ENCODE measurements around the gene GRM5. TPM values are rescaled to one million over a fixed set of nuclear protein-coding genes. Genes with fewer than 3 reads are reported as not detected.
"Not testable (repeated sequence)": the region's sequence is repeated elsewhere in the genome, so short reads cannot be mapped to it uniquely, and the experiment has no call there.

GRM5 gene
- total and polyA plus RNA-seq, 2 experiments from 2014 or later = 0.27 TPM; not detected in 1

GRCh38 chr11:89065066-89065465, 716 bp downstream of the GRM5 start:
- Histone ChIP-seq H3K27me3 (peaks cover 48% of the 10 kb centered on the region), H3K9me3 (ENCODE audit: low read depth) (no peaks in the 10 kb centered on the region), H2AFZ (no peak overlapping the region), H3K4me3 (no peak overlapping the region), H3K4me1 (ENCODE audit: insufficient read depth) (no peaks in the 10 kb centered on the region), H3K27ac (no peak overlapping the region), H3K9me2 (replicated peaks; ENCODE audit: insufficient read depth) (no peaks in the 10 kb centered on the region), H4K20me1 (ENCODE audit: insufficient read depth, poor library complexity, severe bottlenecking) (no peaks in the 10 kb centered on the region), H3K36me3 (replicated peaks; ENCODE audit: insufficient read depth, low read depth) (no peaks in the 10 kb centered on the region), H3K79me2 (no peaks in the 10 kb centered on the region), H3K4me2 (no peak overlapping the region)
- DNase-seq (ENCODE audit: low spot score) = no peak
- WGBS (ENCODE audit: low lambda C conversion rate, missing lambda C conversion rate) = 43% methylated on average over 6 of the region's 6 CpGs
- no peak for TF ChIP-seq CTCF (IDR thresholded peaks at IDR 0.05; ENCODE audit: poor library complexity)
- TF ChIP-seq EZH2phosphoT487 (IDR thresholded peaks at IDR 0.05; ENCODE audit: low read depth, severe bottlenecking, unreplicated experiment) = no peak
- TF ChIP-seq EZH2 (IDR thresholded peaks at IDR 0.05; ENCODE audit: borderline replicate concordance) = no peak

- H3K79me2 ChIP-seq; H3K4me2 ChIP-seq; H3K27ac ChIP-seq; H3K4me1 ChIP-seq (ENCODE audit: insufficient read depth); H3K9me2 ChIP-seq (replicated peaks; ENCODE audit: insufficient read depth); H2AFZ ChIP-seq; DNase-seq (ENCODE audit: low spot score); H3K9me3 ChIP-seq (ENCODE audit: low read depth); H4K20me1 ChIP-seq (ENCODE audit: insufficient read depth, poor library complexity, severe bottlenecking); H3K4me3 ChIP-seq; H3K36me3 ChIP-seq (replicated peaks; ENCODE audit: insufficient read depth, low read depth): not testable (repeated sequence)
- H3K27me3 ChIP-seq = peaks cover 48% of the 10 kb centered on the region
- 16% methylated on average over 16 of the region's 17 CpGs for WGBS (ENCODE audit: low lambda C conversion rate, missing lambda C conversion rate)
These were observed 2.3 kb downstream of the GRM5 start for GRCh38 chr11:89063481-89063951.

GRCh38 chr11:89062771-89063298, 2.9 kb downstream of the GRM5 start:
- not testable (repeated sequence) for H3K9me3 ChIP-seq (ENCODE audit: low read depth); H4K20me1 ChIP-seq (ENCODE audit: insufficient read depth, poor library complexity, severe bottlenecking); H2AFZ ChIP-seq; H3K36me3 ChIP-seq (replicated peaks; ENCODE audit: insufficient read depth, low read depth); H3K9me2 ChIP-seq (replicated peaks; ENCODE audit: insufficient read depth); H3K4me2 ChIP-seq; H3K27ac ChIP-seq; H3K4me1 ChIP-seq (ENCODE audit: insufficient read depth); H3K4me3 ChIP-seq; H3K79me2 ChIP-seq
- peaks cover 47% of the 10 kb centered on the region for H3K27me3 ChIP-seq
- peak; percentile 8 for DNase-seq (ENCODE audit: low spot score)
- 16% methylated on average over 24 of the region's 25 CpGs for WGBS (ENCODE audit: low lambda C conversion rate, missing lambda C conversion rate)

GRCh38 chr11:89061839-89062238, 3.9 kb downstream of the GRM5 start:
- 39% methylated on average over 5 of the region's 5 CpGs for WGBS (ENCODE audit: low lambda C conversion rate, missing lambda C conversion rate)
- H3K4me3 ChIP-seq; H4K20me1 ChIP-seq (ENCODE audit: insufficient read depth, poor library complexity, severe bottlenecking); H3K27ac ChIP-seq; H3K36me3 ChIP-seq (replicated peaks; ENCODE audit: insufficient read depth, low read depth); H3K9me2 ChIP-seq (replicated peaks; ENCODE audit: insufficient read depth); H3K79me2 ChIP-seq; H3K9me3 ChIP-seq (ENCODE audit: low read depth); H2AFZ ChIP-seq; H3K4me2 ChIP-seq; H3K4me1 ChIP-seq (ENCODE audit: insufficient read depth): not testable (repeated sequence)
- H3K27me3 ChIP-seq = peaks cover 37% of the 10 kb centered on the region
- DNase-seq (ENCODE audit: low spot score) = peak; percentile 19

- DNase-seq (ENCODE audit: low spot score); H3K9me2 ChIP-seq (replicated peaks; ENCODE audit: insufficient read depth); H2AFZ ChIP-seq; H3K27ac ChIP-seq; H3K4me1 ChIP-seq (ENCODE audit: insufficient read depth); H3K27me3 ChIP-seq; H3K4me2 ChIP-seq; H3K4me3 ChIP-seq; H3K36me3 ChIP-seq (replicated peaks; ENCODE audit: insufficient read depth, low read depth); H4K20me1 ChIP-seq (ENCODE audit: insufficient read depth, poor library complexity, severe bottlenecking); H3K9me3 ChIP-seq (ENCODE audit: low read depth); H3K79me2 ChIP-seq: not testable (repeated sequence)
- WGBS (ENCODE audit: low lambda C conversion rate, missing lambda C conversion rate) = 75% methylated on average over 1 of the region's 1 CpG
These were observed 8.4 kb downstream of the GRM5 start for GRCh38 chr11:89057406-89057805.

Measured in hepatocyte (in vitro differentiated cells).